Body of pancreas (tissue), 4 donors: ENCODE data around the gene TMEM266.

Experiments
- POLR2A ChIP-seq, 3 donors: fragments of 450-650 bp; IDR thresholded peaks; one replicate each; pipeline ENCODE4 v1.6.1; 2016; ENCODE audit warnings: antibody characterized with exemption in 3 of 3, mild to moderate bottlenecking in 2 of 3
- TF ChIP-seq, protein P1 (sequence below), 7 experiments: fragments of 450-650 bp in 4 of 7; fragments of 200-600 bp in 3 of 7; sonication (generic) in 3 of 7; IDR thresholded peaks; one replicate each; pipeline ENCODE4 v1.5.1; 2016 to 2019; ENCODE audit warnings: antibody characterized with exemption in 7 of 7

- TF ChIP-seq, protein P1, sequence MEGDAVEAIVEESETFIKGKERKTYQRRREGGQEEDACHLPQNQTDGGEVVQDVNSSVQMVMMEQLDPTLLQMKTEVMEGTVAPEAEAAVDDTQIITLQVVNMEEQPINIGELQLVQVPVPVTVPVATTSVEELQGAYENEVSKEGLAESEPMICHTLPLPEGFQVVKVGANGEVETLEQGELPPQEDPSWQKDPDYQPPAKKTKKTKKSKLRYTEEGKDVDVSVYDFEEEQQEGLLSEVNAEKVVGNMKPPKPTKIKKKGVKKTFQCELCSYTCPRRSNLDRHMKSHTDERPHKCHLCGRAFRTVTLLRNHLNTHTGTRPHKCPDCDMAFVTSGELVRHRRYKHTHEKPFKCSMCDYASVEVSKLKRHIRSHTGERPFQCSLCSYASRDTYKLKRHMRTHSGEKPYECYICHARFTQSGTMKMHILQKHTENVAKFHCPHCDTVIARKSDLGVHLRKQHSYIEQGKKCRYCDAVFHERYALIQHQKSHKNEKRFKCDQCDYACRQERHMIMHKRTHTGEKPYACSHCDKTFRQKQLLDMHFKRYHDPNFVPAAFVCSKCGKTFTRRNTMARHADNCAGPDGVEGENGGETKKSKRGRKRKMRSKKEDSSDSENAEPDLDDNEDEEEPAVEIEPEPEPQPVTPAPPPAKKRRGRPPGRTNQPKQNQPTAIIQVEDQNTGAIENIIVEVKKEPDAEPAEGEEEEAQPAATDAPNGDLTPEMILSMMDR (IDR thresholded peaks at IDR 0.05) = no peak
- no peak for TF ChIP-seq POLR2A (IDR thresholded peaks at IDR 0.05)
Measured at GRCh38 chr15:76108021-76108723, 48.4 kb downstream of the TMEM266 start.
